ENCODE measurements around the gene FAM83G. TPM values are rescaled to one million over a fixed set of nuclear protein-coding genes. Genes with fewer than 3 reads are reported as not detected.
A peak's percentile ranks its signal among the peaks of the same experiment; 100 is the strongest.

FAM83G gene
- total RNA-seq, 2 experiments from 2014 or later, result 2.9 to 3.0 TPM

DNA sequence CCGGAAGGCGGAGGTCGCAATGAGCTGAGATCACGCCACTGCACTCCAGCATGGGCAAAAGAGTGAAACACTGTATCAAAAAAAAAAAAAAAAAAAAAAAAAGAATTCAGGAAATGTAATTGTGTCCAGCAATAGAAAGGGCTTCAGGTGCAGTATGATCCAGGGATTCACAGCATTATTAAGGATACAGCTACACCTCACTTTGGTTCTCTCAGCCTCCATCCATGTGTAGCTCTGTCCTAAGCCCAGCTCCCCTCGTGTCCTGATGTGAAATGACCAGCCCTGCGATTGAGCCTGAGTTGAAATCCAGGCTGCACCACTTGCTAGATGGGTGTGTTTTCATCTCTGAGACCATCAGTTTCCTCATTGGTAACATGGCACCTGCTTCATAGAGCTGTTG is 49.6 kb downstream of the FAM83G start:
- TF ChIP-seq, protein P1, sequence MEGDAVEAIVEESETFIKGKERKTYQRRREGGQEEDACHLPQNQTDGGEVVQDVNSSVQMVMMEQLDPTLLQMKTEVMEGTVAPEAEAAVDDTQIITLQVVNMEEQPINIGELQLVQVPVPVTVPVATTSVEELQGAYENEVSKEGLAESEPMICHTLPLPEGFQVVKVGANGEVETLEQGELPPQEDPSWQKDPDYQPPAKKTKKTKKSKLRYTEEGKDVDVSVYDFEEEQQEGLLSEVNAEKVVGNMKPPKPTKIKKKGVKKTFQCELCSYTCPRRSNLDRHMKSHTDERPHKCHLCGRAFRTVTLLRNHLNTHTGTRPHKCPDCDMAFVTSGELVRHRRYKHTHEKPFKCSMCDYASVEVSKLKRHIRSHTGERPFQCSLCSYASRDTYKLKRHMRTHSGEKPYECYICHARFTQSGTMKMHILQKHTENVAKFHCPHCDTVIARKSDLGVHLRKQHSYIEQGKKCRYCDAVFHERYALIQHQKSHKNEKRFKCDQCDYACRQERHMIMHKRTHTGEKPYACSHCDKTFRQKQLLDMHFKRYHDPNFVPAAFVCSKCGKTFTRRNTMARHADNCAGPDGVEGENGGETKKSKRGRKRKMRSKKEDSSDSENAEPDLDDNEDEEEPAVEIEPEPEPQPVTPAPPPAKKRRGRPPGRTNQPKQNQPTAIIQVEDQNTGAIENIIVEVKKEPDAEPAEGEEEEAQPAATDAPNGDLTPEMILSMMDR (IDR thresholded peaks at IDR 0.05), result no peak
- Histone ChIP-seq H3K9me3 (ENCODE audit: control insufficient read depth in 1 of 2, insufficient read depth in 1 of 2, low read length in 2 of 2) (no peaks in the 10 kb centered on the region), H3K4me3 (ENCODE audit: low read length) (peak overlapping the region; percentile 13), H3K27ac (ENCODE audit: low read depth in 1 of 2, low read length in 2 of 2) (peak overlapping the region in 1 of 2 donors; percentile 14), H3K27me3 (ENCODE audit: control insufficient read depth in 1 of 2, insufficient read depth in 2 of 2, low read length in 2 of 2) (no peaks in the 10 kb centered on the region), H3K4me1 (ENCODE audit: insufficient read depth, low read length) (peaks cover 50% of the 10 kb centered on the region), H3K36me3 (ENCODE audit: insufficient read depth, low read length) (no peaks in the 10 kb centered on the region)
- Mint-ChIP-seq H3K9me3 (no peaks in the 10 kb centered on the region), H3K27ac (peak overlapping the region; percentile 81), H3K4me3 (peak overlapping the region; percentile 62), H3K4me1 (ENCODE audit: low read depth) (peaks cover 39% of the 10 kb centered on the region), H3K36me3 (ENCODE audit: low read depth) (no peaks in the 10 kb centered on the region), H3K27me3 (no peaks in the 10 kb centered on the region)
- POLR2A ChIA-PET, result interaction anchor here (0.7 to 2.1 kb wide), 10 partner anchors 13 to 137 kb away, joined by 3 to 17 read pairs (median 4); partner anchors contain the start of gene PRPSAP2
- DNase-seq (no peak), ATAC-seq (ENCODE audit: poor library complexity) (no peak)
- CTCF ChIA-PET, result interaction anchor here (0.7 to 0.8 kb wide), 2 partner anchors 14 to 54 kb away, joined by 3 to 5 read pairs; no protein-coding TSS in a partner anchor
- intact Hi-C loops (cut with DNase I, micrococcal nuclease), result loop anchor here in 1 of 2 experiments (5.0 to 10.0 kb wide), 2 partner anchors 47 to 140 kb away; partner anchors contain the start of gene FAM83G

DNA sequence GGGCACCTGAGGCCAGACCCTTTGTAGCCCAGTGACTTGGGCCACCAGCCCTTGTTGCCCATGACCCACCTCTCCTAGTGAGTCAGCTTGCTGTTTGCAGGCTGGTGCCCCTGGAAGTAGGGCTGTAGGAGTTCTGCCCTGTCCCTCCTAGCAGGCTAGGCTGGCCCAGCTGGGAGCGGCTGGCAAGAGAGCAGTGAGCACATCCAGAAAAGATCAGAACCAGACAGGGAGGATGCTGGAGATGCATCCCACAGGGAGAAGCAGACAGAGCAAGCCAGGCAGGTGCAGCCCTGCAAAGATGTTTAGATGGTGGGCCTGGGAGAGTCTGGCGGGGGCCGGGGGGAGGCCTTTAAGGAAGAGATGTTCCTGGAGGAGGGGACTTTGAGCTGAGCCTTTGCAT is 50.2 kb downstream of the FAM83G start:
- Histone ChIP-seq H3K4me1 (ENCODE audit: insufficient read depth, low read length) (peaks cover 51% of the 10 kb centered on the region), H3K9me3 (ENCODE audit: control insufficient read depth in 1 of 2, insufficient read depth in 1 of 2, low read length in 2 of 2) (no peaks in the 10 kb centered on the region), H3K27me3 (ENCODE audit: control insufficient read depth in 1 of 2, insufficient read depth in 2 of 2, low read length in 2 of 2) (no peaks in the 10 kb centered on the region), H3K27ac (ENCODE audit: low read depth in 1 of 2, low read length in 2 of 2) (no peak overlapping the region), H3K36me3 (ENCODE audit: insufficient read depth, low read length) (no peaks in the 10 kb centered on the region), H3K4me3 (ENCODE audit: low read length) (no peak overlapping the region)
- H3K27ac Mint-ChIP-seq, result peak overlapping the region; percentile 69
- ChIA-PET CTCF (interaction anchor here (0.7 kb wide), 1 partner anchor 15 kb away, joined by 3 read pairs; no protein-coding TSS in a partner anchor), POLR2A (interaction anchor here (0.7 to 2.1 kb wide), 4 partner anchors 12 to 96 kb away, joined by 3 to 17 read pairs (median 5); partner anchors contain the start of gene PRPSAP2)
- peaks cover 39% of the 10 kb centered on the region for H3K4me1 Mint-ChIP-seq (ENCODE audit: low read depth)
- H3K9me3 Mint-ChIP-seq, result no peaks in the 10 kb centered on the region
- no peaks in the 10 kb centered on the region for H3K36me3 Mint-ChIP-seq (ENCODE audit: low read depth)
- H3K4me3 Mint-ChIP-seq, result peak overlapping the region; percentile 44
- DNase-seq (no peak), ATAC-seq (ENCODE audit: poor library complexity) (no peak)
- TF ChIP-seq, protein P1 (IDR thresholded peaks at IDR 0.05), result no peak
- intact Hi-C loops (cut with DNase I, micrococcal nuclease), result loop anchor here in 1 of 2 experiments (10.0 kb wide), 1 partner anchor 140 kb away; no protein-coding TSS in a partner anchor
- no peaks in the 10 kb centered on the region for H3K27me3 Mint-ChIP-seq

DNA sequence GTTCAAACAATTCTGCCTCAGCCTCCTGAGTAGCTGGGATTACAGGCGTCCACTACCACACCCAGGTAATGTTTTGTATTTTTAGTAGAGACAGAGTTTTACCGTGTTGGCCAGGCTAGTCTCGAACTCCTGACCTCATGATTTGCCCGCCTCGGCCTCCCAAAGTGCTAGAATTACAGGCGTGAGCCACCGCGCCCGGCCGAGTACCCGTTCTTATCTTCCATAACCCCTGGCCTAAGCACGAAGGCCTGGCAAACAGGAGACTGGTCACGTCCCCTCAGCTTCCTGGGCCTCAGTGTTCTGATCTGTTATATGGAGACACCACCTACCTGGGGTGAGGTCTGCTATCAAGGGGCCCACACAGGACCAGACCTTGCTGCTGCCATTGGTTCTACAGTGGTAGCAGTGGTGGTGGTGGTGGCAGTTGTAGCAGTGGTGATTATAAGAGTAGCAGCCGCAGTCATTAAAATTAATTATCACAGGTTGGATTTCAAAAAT is 51.3 kb downstream of the FAM83G start:
- DNase-seq, result no peak
- intact Hi-C loops (cut with DNase I, micrococcal nuclease), result loop anchor here in 1 of 2 experiments (10.0 kb wide), 1 partner anchor 138 kb away; no protein-coding TSS in a partner anchor
- Histone ChIP-seq H3K27ac (ENCODE audit: low read depth in 1 of 2, low read length in 2 of 2) (no peak overlapping the region), H3K27me3 (ENCODE audit: control insufficient read depth in 1 of 2, insufficient read depth in 2 of 2, low read length in 2 of 2) (no peaks in the 10 kb centered on the region), H3K4me3 (ENCODE audit: low read length) (no peak overlapping the region), H3K36me3 (ENCODE audit: insufficient read depth, low read length) (no peaks in the 10 kb centered on the region), H3K4me1 (ENCODE audit: insufficient read depth, low read length) (peaks cover 50% of the 10 kb centered on the region), H3K9me3 (ENCODE audit: control insufficient read depth in 1 of 2, insufficient read depth in 1 of 2, low read length in 2 of 2) (no peaks in the 10 kb centered on the region)
- no peak overlapping the region for H3K27ac Mint-ChIP-seq
- no peak for ATAC-seq (ENCODE audit: poor library complexity)
- no peaks in the 10 kb centered on the region for H3K9me3 Mint-ChIP-seq
- peaks cover 39% of the 10 kb centered on the region for H3K4me1 Mint-ChIP-seq (ENCODE audit: low read depth)
- CTCF ChIA-PET, result no interaction called here
- H3K4me3 Mint-ChIP-seq, result no peak overlapping the region
- POLR2A ChIA-PET, result no interaction called here
- no peaks in the 10 kb centered on the region for H3K27me3 Mint-ChIP-seq
- H3K36me3 Mint-ChIP-seq (ENCODE audit: low read depth), result no peaks in the 10 kb centered on the region
- TF ChIP-seq, protein P1 (IDR thresholded peaks at IDR 0.05), result no peak
